Breast epithelium (tissue), 4 donors: ENCODE data around the gene EIF4B. TPM values are rescaled to one million over a fixed set of nuclear protein-coding genes. Genes with fewer than 3 reads are reported as not detected.

Source experiments
- DNase-seq, 2 donors: peaks; one replicate each; pipeline ENCODE4 v3.0.0-alpha.2; 2019; ENCODE audit warnings: low spot score in 2 of 2
- H3K27ac ChIP-seq, 2 donors: fragments of 200-600 bp; sonication (generic) in 1 of 2; one replicate each; pipeline ENCODE4 v1.5.1; 2016 to 2019; ENCODE audit warnings: mild to moderate bottlenecking in 1 of 2
- H3K27me3 ChIP-seq, 2 donors: fragments of 200-600 bp; sonication (generic) in 1 of 2; one replicate each; pipeline versions ENCODE4 v1.5.1 to v1.6.0; 2017 to 2019; ENCODE audit warnings: control low read depth in 1 of 2, mild to moderate bottlenecking in 1 of 2
- H3K36me3 ChIP-seq: fragments of 200-600 bp; one replicate; pipeline ENCODE4 v1.5.1; 2019
- H3K4me1 ChIP-seq, 2 donors: fragments of 200-600 bp; sonication (generic); one replicate each; pipeline ENCODE4 v1.5.1; 2016 to 2019; ENCODE audit warnings: control low read depth in 1 of 2
- H3K4me3 ChIP-seq, 3 donors: fragments of 200-600 bp; sonication (generic); 1 replicate in 2 of 3; 2 replicates in 1 of 3; pipeline ENCODE4 v1.5.1; 2016 to 2019; ENCODE audit warnings: mild to moderate bottlenecking in 3 of 3, moderate library complexity in 2 of 3
- H3K9me3 ChIP-seq, 2 donors: fragments of 200-600 bp; sonication (generic) in 1 of 2; one replicate each; pipeline ENCODE4 v1.5.1; 2016 to 2019; ENCODE audit warnings: control low read depth in 1 of 2
- CTCF ChIP-seq, 3 donors: fragments of 450-650 bp; IDR thresholded peaks; one replicate each; pipeline ENCODE4 v1.5.1; 2016 to 2017; ENCODE audit warnings: antibody characterized with exemption in 3 of 3, mild to moderate bottlenecking in 3 of 3, moderate library complexity in 3 of 3
- POLR2A ChIP-seq: fragments of 450-650 bp; IDR thresholded peaks from one replicate; pipeline ENCODE4 v1.6.1; 2016; ENCODE audit warnings: antibody characterized with exemption, mild to moderate bottlenecking, moderate library complexity
- POLR2AphosphoS5 ChIP-seq, 3 donors: sonication (generic); formaldehyde crosslinking; IDR thresholded peaks; one replicate each; pipeline ENCODE4 v1.6.1; 2017; ENCODE audit warnings: antibody characterized with exemption in 3 of 3
- intact Hi-C: fragments of 100-400 bp; cut with DNase I; formaldehyde crosslinking; loops from one replicate; pipeline ENCODE4 v1.15.1; 2023; ENCODE audit warnings: low total_unique reads
- total RNA-seq, 3 donors: library from RNA; depleted of rRNA; stranded (reverse); fragments of >200 nt; gene quantifications; one replicate each; pipeline ENCODE4 v1.1.0, GENCODE V29; 2016

Gene EIF4B
- total RNA-seq, 3 donors from 2014 or later = 600 to 759 (median 614) TPM

- H3K27me3 ChIP-seq = no peaks in the 10 kb centered on the region
- intact Hi-C loops = no loop called here
Measured at GRCh38 chr12:52975820-52976573, 30.3 kb upstream of the EIF4B start.

GRCh38 chr12:52976574-52977071, 29.6 kb upstream of the EIF4B start:
- Histone ChIP-seq H3K27ac (no peak overlapping the region), H3K4me3 (no peak overlapping the region), H3K36me3 (no peaks in the 10 kb centered on the region), H3K9me3 (no peaks in the 10 kb centered on the region), H3K27me3 (no peaks in the 10 kb centered on the region), H3K4me1 (peaks cover 0 to 3% of the 10 kb centered on the region in 2 donors)
- no peak for TF ChIP-seq POLR2AphosphoS5 (IDR thresholded peaks at IDR 0.05)
- no peak for TF ChIP-seq POLR2A
- no peak for TF ChIP-seq CTCF (IDR thresholded peaks at IDR 0.05)
- intact Hi-C loops = no loop called here
- no peak for DNase-seq

More at GRCh38 chr12:52975820-52976573, 30.3 kb upstream of the EIF4B start:
- peaks cover 0 to 3% of the 10 kb centered on the region in 2 donors for H3K4me1 ChIP-seq
- H3K36me3 ChIP-seq = no peaks in the 10 kb centered on the region
- no peaks in the 10 kb centered on the region for H3K9me3 ChIP-seq
- H3K27ac ChIP-seq = no peak overlapping the region
- no peak for DNase-seq
- TF ChIP-seq CTCF (IDR thresholded peaks at IDR 0.05) (no peak), POLR2A (no peak), POLR2AphosphoS5 (IDR thresholded peaks at IDR 0.05) (no peak)
- no peak overlapping the region for H3K4me3 ChIP-seq

GRCh38 chr12:52977170-52977569, 29.1 kb upstream of the EIF4B start:
- TF ChIP-seq POLR2AphosphoS5 (IDR thresholded peaks at IDR 0.05) (no peak), CTCF (IDR thresholded peaks at IDR 0.05) (no peak), POLR2A (no peak)
- no peak for DNase-seq
- no peak overlapping the region for H3K27ac ChIP-seq

GRCh38 chr12:52980096-52980649, 26.1 kb upstream of the EIF4B start:
- intact Hi-C loops = loop anchor here (5.0 kb wide), 1 partner anchor 98 kb away; no protein-coding TSS in a partner anchor
- H3K4me1 ChIP-seq = no peaks in the 10 kb centered on the region
- no peak overlapping the region for H3K27ac ChIP-seq
- H3K36me3 ChIP-seq = no peaks in the 10 kb centered on the region
- DNase-seq = no peak
- H3K4me3 ChIP-seq = no peak overlapping the region
- no peaks in the 10 kb centered on the region for H3K9me3 ChIP-seq
- H3K27me3 ChIP-seq = no peaks in the 10 kb centered on the region
- TF ChIP-seq POLR2A (no peak), POLR2AphosphoS5 (IDR thresholded peaks at IDR 0.05) (no peak), CTCF (IDR thresholded peaks at IDR 0.05) (no peak)

More at GRCh38 chr12:52977170-52977569, 29.1 kb upstream of the EIF4B start:
- Histone ChIP-seq H3K36me3 (no peaks in the 10 kb centered on the region), H3K4me1 (peaks cover 0 to 3% of the 10 kb centered on the region in 2 donors), H3K4me3 (no peak overlapping the region), H3K9me3 (no peaks in the 10 kb centered on the region), H3K27me3 (no peaks in the 10 kb centered on the region)
- intact Hi-C loops = no loop called here
